Activated T-cell treated with anti-CD3 and anti-CD28 coated beads for 1 hour (primary cell): ENCODE data around the gene LLPH.

Experiments
- DNase-seq: peaks from one replicate; pipeline ENCODE4 v3.0.0-alpha.2; 2020; ENCODE audit warnings: low read depth

LLPH gene

GRCh38 chr12:66090157-66090556, 40.4 kb downstream of the LLPH start:
- DNase-seq = no peak

GRCh38 chr12:66087365-66087943, 43.1 kb downstream of the LLPH start:
- DNase-seq = peak; percentile 26

DNA sequence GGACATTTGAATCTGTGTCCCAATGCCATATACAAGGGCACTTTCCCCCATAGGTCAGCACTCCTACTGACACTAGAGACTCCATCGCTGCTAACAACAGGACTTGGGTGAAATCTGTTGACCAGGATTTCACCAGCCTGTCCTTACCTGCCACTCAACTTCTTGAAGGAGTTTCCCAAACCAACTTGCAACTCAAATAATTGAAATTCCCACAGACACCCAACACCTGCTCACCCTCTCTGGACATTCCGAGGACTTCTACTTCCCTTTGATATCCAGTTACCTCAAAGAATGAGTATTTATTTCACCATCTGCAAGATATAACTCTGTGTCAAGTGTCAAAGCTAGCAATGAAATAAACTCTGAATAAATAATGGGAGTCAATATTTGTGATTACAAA, 44.6 kb downstream of the LLPH start:
- DNase-seq = no peak

GRCh38 chr12:66085213-66085612, 45.3 kb downstream of the LLPH start:
- DNase-seq = no peak

DNA sequence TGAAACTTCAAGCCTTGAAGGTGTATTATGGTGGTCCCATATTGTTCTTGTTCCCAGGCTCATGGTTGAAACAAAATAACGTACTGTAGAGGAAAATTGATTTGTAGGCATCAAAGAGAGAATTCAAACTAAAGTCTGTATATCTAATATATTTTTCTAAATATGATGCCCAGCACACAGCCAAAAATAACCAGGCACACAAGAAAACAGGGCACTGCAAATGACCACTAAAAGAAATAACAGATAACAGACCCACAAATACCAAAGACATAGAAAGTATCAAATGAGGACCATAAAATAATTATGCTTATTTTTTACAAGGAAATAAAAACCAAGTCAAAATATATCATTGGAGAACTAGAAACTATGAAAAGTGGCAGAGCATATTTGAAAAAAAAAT, 46.8 kb downstream of the LLPH start:
- DNase-seq = no peak

DNA sequence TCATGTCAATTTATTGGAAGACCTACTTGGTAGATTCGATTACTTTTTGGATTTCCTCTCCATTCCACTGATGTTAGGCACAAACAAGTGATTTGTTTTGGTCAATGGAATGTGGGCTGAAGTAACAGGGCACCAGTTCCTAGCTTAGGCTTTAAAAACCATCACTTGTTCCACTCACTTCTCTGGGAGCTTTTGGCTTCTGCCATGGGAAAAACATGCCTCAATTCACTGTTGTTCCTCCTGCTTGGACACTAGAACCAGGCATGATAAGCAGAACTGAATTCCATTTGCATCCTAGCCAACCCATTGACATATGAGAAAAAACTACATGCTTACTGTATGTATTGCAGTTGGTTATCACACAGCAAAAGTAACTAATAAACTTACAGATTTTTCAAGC, 47.8 kb downstream of the LLPH start:
- no peak for DNase-seq

DNA sequence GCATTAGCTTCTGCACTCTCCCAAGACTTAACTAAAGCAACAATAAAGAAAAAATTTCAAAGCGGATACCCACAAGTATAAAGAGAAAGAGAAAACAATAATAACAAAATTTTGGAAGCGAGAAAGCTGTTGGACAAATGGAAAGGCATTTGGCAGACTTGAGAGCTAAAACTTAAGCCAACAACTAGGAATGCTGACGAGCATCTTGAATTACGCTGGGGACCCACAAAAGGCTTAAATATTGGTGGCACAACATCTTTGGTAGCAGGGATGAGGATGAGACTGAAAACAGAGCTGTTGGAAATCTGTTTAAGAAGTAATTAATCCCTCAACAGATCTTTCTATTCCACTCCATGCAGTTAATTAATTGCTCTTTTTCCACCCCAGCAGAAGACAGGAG, 49.8 kb downstream of the LLPH start:
- DNase-seq = no peak

- no peak for DNase-seq
These were observed 53.0 kb downstream of the LLPH start for GRCh38 chr12:66077542-66077941.

DNA sequence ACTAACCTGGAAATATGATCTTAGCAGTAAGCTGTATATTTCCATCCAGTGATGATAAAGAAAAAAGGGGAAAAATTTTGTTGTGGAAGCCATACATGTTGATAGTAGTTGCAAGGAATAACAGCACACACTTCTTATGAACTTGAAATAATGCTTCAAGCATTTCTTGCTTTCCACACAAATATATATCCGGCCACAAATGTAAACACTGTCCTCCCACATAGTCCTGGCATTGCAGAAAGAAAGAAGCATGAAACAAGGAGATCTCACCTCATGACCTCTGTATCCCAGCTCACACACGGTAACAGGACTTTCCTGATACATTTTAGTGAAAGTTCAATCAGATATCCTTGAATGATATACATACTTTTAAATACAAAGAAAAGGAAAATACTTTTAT, 56.0 kb downstream of the LLPH start:
- DNase-seq = no peak

DNA sequence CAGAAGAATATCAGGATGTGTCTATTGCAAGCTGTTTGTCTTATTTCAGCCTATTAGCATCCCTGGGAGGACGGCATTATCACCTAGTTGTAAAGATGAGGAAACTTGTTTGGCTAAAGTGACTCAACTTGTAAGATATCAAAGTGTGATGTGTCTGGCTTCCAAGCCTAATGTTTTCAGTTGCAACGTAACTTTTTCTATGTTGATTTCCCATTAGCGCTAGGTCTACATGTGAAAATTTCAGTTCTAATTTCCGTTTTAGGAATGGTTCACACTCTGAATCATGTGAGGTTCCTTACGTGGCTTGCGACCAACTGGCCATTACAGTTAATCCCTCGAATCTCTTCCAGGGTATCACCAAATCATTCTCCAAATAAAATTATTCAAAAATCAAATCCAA, 58.0 kb downstream of the LLPH start:
- DNase-seq = no peak

DNA sequence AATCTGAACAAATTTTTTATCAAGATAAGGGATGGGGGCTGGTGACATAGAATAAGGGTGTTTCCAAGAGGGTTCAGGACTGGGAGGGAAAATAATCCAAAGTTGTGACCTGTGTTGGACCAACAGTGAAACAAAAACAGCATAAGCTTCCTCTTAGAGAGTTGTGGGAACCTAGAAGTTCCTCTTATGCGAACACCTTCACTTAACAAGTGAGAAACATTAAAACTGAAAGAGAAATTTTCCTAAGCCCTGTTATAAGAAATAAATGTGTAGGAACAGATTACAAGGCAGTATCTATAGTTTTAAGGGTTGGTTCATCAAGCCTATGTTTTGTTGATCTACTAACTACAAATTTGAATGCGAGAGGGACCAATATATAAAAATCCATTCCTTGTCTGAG, 58.4 kb downstream of the LLPH start:
- DNase-seq = no peak

DNA sequence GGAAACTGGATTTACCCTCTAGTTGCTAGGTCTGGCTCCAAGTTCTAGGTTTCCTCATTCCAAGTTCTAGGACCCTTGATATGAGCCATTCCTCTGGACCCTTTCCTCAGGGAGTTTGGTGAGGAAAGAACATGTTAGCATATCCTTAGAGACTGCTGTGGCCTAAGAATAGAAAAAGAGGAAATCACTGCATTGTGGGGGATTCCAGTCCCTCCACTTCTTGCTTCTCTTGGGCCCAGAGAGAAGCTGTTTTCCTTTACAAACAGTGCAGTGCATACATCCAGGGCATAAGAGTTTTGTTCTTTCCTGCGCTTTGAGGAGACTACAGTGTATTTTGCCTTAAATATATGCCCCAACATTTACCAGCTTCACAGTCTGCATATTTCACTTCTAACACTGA, 59.0 kb downstream of the LLPH start:
- no peak for DNase-seq

- no peak for DNase-seq
These were observed 60.0 kb downstream of the LLPH start for GRCh38 chr12:66070378-66071120.

DNA sequence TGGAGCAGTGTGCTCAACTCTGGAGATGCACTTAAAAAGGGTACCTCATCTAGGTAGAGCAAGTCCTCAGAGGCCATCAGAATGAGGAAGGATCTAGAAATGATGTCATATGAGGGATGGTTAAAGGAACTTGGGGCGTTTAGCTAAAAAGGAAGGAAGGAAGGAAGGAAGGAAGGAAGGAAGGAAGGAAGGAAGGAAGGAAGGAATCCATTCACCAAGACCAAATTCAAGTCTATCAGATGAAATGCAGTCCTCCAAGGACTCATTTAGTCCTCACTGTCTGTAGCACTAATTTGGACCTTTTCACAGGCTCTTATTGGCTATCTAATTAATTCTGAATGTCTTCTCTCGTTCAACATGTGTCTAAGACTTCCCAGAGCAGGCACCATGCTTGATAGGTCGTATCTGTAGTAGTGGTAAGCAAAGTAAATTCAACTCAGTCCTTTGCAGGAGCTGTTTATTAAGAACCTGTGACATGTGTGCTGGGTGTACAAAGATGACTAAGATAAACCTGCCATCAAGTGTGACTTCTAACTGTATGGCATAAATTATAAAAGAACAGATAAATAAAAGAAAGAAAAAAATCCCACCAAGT, 63.5 kb downstream of the LLPH start:
- DNase-seq = no peak
